ENCODE results near the gene ZNF436. TPM values are rescaled to one million over a fixed set of nuclear protein-coding genes. Genes with fewer than 3 reads are reported as not detected.
"Not testable (repeated sequence)": the region's sequence is repeated elsewhere in the genome, so short reads cannot be mapped to it uniquely, and the experiment has no call there.

Gene ZNF436
- total RNA-seq, 1 experiment from 2014 or later = 14.8 TPM

DNA sequence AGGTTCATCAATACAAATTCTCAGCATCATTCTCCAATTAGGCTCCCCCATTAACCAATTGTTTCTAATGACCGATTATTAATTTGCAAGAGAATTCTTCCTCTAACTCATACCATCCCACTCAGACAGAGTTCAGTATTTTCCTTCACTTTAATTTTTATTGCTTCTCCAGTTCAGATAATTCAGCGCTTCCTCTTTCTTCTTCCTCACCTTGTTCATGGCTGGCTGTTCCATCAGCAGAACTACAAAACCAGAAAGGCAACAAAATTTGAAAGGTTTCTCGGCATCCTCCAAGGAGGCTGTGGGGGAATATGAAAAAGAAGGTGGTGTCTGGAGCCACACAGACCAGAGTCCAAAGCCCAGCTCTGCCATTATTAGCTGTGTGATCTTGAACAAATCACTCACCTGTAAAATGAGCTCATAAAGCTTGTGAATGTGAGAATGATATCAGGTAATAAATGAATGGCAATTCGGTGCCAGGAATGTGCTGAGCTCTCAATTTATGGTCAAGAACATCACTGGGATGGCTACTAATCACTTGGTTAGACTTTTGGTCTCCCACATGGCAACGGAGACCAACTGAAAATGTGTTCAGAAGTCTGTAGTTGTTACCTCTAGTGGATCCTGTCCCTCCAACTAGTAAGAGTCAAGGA lies 11.7 kb upstream of the ZNF436 start:
- Histone ChIP-seq H3K9me3 (ENCODE audit: low read depth, low read length, poor library complexity, severe bottlenecking) (no peaks in the 10 kb centered on the region), H3K27ac (ENCODE audit: low read depth, low read length, poor library complexity, severe bottlenecking) (no peak overlapping the region), H3K36me3 (ENCODE audit: insufficient read depth, low read length, poor library complexity, severe bottlenecking) (no peaks in the 10 kb centered on the region), H3K4me1 (ENCODE audit: insufficient read depth, low read length, poor library complexity, severe bottlenecking) (peaks cover 7% of the 10 kb centered on the region), H3K4me3 (ENCODE audit: low read depth, low read length, poor library complexity, severe bottlenecking) (no peak overlapping the region), H3K27me3 (replicated peaks; ENCODE audit: insufficient read depth, low read depth, low read length, poor library complexity) (no peaks in the 10 kb centered on the region)
- DNase-seq (ENCODE audit: low spot score) = no peak
- no TSS peak for BruUV-seq (replicated peaks)
- no peak for TF ChIP-seq CTCF (conservative IDR thresholded peaks at IDR 0.05; ENCODE audit: low read depth, low read length)
- no peak for TF ChIP-seq EZH2 (IDR thresholded peaks at IDR 0.05; ENCODE audit: borderline replicate concordance, low read depth, low read length, poor library complexity, severe bottlenecking)
- CTCF ChIA-PET = no interaction called here
- POLR2A ChIA-PET (ENCODE audit: low non-redundant PET) = no interaction called here
- intact Hi-C loops (cut with micrococcal nuclease; ENCODE audit: unreplicated experiment) = no loop called here

DNA sequence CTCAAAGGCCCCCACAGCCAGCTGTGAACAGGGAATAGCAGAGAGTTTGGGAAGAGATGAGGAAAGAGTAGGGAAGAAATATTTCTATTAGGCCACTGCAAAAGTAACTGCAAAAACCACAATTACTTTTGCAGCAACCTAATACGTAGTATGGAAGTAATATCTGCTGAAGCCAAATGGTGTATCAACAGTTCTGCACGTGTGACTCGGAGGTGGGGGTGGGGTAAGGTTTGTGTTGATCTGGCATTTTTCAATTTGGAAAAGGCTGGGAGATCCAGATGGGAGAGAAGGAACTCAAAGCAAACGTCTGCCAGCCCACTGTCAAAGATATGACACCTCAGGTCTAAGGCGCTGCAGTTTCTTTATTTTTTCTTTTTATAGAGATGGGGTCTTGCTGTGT lies 11.1 kb upstream of the ZNF436 start:
- Histone ChIP-seq H3K4me1 (ENCODE audit: insufficient read depth, low read length, poor library complexity, severe bottlenecking) (peaks cover 7% of the 10 kb centered on the region), H3K9me3 (ENCODE audit: low read depth, low read length, poor library complexity, severe bottlenecking) (no peaks in the 10 kb centered on the region), H3K36me3 (ENCODE audit: insufficient read depth, low read length, poor library complexity, severe bottlenecking) (no peaks in the 10 kb centered on the region), H3K27ac (ENCODE audit: low read depth, low read length, poor library complexity, severe bottlenecking) (no peak overlapping the region), H3K27me3 (replicated peaks; ENCODE audit: insufficient read depth, low read depth, low read length, poor library complexity) (no peaks in the 10 kb centered on the region), H3K4me3 (ENCODE audit: low read depth, low read length, poor library complexity, severe bottlenecking) (no peak overlapping the region)
- intact Hi-C loops (cut with micrococcal nuclease; ENCODE audit: unreplicated experiment) = no loop called here
- no TSS peak for BruUV-seq (replicated peaks)
- TF ChIP-seq CTCF (conservative IDR thresholded peaks at IDR 0.05; ENCODE audit: low read depth, low read length) (no peak), EZH2 (IDR thresholded peaks at IDR 0.05; ENCODE audit: borderline replicate concordance, low read depth, low read length, poor library complexity, severe bottlenecking) (no peak)
- POLR2A ChIA-PET (ENCODE audit: low non-redundant PET) = no interaction called here
- CTCF ChIA-PET = no interaction called here
- no peak for DNase-seq (ENCODE audit: low spot score)

DNA sequence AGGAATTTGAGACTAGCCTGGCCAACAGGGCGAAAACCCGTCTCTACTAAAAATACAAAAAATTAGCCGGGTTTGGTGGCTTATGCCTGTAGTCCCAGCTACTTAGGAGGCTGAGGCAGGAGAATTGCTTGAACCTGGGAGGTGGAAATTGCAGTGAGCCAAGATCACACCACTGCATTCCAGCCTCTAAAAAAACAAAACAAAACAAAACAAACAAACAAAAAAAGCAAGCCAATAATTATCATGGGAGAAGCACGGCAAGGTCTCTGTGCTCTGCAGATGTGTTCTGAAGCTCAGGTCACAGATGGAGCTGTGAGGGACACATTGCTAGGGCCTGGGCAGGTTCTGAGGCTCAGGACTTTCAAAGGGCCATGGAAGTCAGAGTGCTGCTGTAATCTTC lies 10.6 kb upstream of the ZNF436 start:
- intact Hi-C loops (cut with micrococcal nuclease; ENCODE audit: unreplicated experiment); H3K9me3 ChIP-seq (ENCODE audit: low read depth, low read length, poor library complexity, severe bottlenecking); H3K36me3 ChIP-seq (ENCODE audit: insufficient read depth, low read length, poor library complexity, severe bottlenecking); CTCF ChIA-PET; H3K4me1 ChIP-seq (ENCODE audit: insufficient read depth, low read length, poor library complexity, severe bottlenecking); H3K27ac ChIP-seq (ENCODE audit: low read depth, low read length, poor library complexity, severe bottlenecking); BruUV-seq (replicated peaks); H3K27me3 ChIP-seq (replicated peaks; ENCODE audit: insufficient read depth, low read depth, low read length, poor library complexity); H3K4me3 ChIP-seq (ENCODE audit: low read depth, low read length, poor library complexity, severe bottlenecking); POLR2A ChIA-PET (ENCODE audit: low non-redundant PET); DNase-seq (ENCODE audit: low spot score): not testable (repeated sequence)

Data from A673 (cell line).